Muscle of leg (tissue), 11 donors: Measurements from ENCODE around the gene ETFDH. TPM values are rescaled to one million over a fixed set of nuclear protein-coding genes. Genes with fewer than 3 reads are reported as not detected.
"Not testable (repeated sequence)": the region's sequence is repeated elsewhere in the genome, so short reads cannot be mapped to it uniquely, and the experiment has no call there.

Experiments used
- DNase-seq: peaks from one replicate; pipeline ENCODE4 v3.0.0; 2013
- H3K27ac ChIP-seq: one replicate; pipeline ENCODE4 v1.5.1; 2013; ENCODE audit warnings: mild to moderate bottlenecking, low read length, control low read depth
- H3K27me3 ChIP-seq: one replicate; pipeline ENCODE4 v1.6.1; 2013; ENCODE audit warnings: low read length; ENCODE audit not compliant: control insufficient read depth, insufficient read depth
- H3K36me3 ChIP-seq: one replicate; pipeline ENCODE4 v1.6.1; 2013; ENCODE audit warnings: low read length; ENCODE audit not compliant: control insufficient read depth, insufficient read depth
- H3K4me1 ChIP-seq: one replicate; pipeline ENCODE4 v1.6.1; 2013; ENCODE audit warnings: low read length; ENCODE audit not compliant: control insufficient read depth, insufficient read depth
- H3K4me3 ChIP-seq: one replicate; pipeline ENCODE4 v1.5.1; 2013; ENCODE audit warnings: low read length, control low read depth
- H3K9me3 ChIP-seq: replicated peaks from 2 replicates; pipeline ENCODE4 v1.6.1; 2013; ENCODE audit warnings: low read depth, low read length; ENCODE audit not compliant: control insufficient read depth
- WGBS: methylation state at CpG from one replicate; pipeline ENCODE4 v1.1.5; 2013; ENCODE audit warnings: missing lambda C conversion rate; ENCODE audit not compliant: insufficient coverage; 5-methylcytosine and 5-hydroxymethylcytosine counted together
- polyA plus RNA-seq, 8 donors: library from polyadenylated mRNA; unstranded; fragments of 120-200 nt; gene quantifications; one replicate each; pipeline versions ENCODE4 v1.2.1 to v1.2.3, GENCODE V29; 2013; ENCODE audit warnings: inconsistent platforms in 1 of 8, low replicate concordance in 1 of 8; ENCODE audit not compliant: insufficient read length in 8 of 8, insufficient read depth in 1 of 8
- total RNA-seq: library from RNA; stranded (reverse); fragments of 120-200 nt; gene quantifications from one replicate; pipeline ENCODE4 v1.2.4, GENCODE V29; 2013

ETFDH gene
- total and polyA plus RNA-seq, 9 donors: 16.5 to 26.6 (median 19.8) TPM

DNA sequence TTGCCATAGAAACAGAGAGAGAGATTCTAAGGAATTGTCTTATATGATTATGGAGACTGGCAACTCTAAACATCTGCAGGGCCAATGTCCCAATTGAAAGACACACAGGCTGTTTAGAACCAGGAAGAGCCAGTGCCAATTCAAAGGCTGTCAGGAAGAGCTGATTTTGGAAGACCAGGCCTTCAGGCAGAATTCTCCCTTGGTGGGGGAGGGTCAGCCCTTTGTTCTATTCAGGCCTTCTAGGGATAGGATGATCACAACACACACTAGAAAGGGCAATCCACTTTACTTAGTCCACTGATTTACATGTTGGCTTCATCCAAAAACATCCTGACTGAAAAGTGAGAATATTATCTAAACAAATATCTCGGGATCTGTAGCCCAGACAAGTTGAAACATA is 15.7 kb upstream of the ETFDH start:
- no peaks in the 10 kb centered on the region for H3K36me3 ChIP-seq
- no peak overlapping the region for H3K4me3 ChIP-seq
- WGBS: no CpG with 5 or more reads among the region's 1 CpG
- H3K27ac ChIP-seq: no peak overlapping the region
- no peaks in the 10 kb centered on the region for H3K9me3 ChIP-seq
- DNase-seq: no peak
- H3K4me1 ChIP-seq: no peaks in the 10 kb centered on the region
- H3K27me3 ChIP-seq: no peaks in the 10 kb centered on the region

DNA sequence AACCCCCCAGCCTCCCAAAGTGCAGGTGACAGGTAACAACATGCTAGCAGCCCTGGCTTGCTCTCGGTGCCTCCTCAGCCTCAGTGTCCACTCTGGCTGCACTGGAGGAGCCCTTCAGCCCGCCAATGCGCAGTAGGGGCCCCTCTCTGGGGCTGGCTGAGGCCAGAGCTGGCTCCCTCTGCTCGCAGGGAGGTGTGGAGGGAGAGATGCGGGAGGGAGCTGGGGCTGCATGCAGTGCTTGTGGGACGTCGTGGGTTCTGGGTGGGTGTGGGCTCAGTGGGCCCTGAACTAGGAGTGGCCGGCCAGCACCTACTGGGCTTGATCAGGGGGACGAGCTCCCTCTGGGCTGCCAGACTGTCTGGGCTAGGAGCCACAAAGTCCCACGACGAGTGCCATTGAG is 14.8 kb upstream of the ETFDH start:
- Histone ChIP-seq H3K9me3 (no peaks in the 10 kb centered on the region), H3K36me3 (no peaks in the 10 kb centered on the region), H3K27me3 (no peaks in the 10 kb centered on the region), H3K27ac (no peak overlapping the region), H3K4me1 (no peaks in the 10 kb centered on the region), H3K4me3 (no peak overlapping the region)
- DNase-seq: no peak
- 84% methylated on average over 10 of the region's 11 CpGs for WGBS

DNA sequence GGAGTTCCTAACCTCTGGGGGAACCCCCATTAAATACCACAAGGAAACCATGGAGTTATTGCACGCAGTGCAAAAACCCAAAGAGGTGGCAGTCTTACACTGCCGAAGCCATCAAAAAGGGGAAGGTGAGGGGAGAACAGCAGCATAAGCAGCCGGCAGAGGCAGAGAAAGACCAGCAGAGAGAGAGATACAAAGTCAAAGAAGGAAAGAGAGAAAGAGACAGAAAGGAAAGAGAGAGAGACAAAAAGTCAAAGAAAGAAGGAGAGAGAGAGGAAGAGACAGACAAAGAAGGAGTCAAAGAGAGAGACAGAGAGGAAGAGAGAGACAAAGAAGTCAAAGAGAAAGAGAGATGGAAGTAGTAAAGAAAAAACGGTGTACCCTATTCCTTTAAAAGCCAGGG is 8.8 kb upstream of the ETFDH start:
- not testable (repeated sequence) for H3K27ac ChIP-seq, DNase-seq, H3K27me3 ChIP-seq, H3K4me3 ChIP-seq, H3K9me3 ChIP-seq, H3K4me1 ChIP-seq
- H3K36me3 ChIP-seq: peaks cover 10% of the 10 kb centered on the region
- WGBS: 75% methylated on average over 1 of the region's 4 CpGs

DNA sequence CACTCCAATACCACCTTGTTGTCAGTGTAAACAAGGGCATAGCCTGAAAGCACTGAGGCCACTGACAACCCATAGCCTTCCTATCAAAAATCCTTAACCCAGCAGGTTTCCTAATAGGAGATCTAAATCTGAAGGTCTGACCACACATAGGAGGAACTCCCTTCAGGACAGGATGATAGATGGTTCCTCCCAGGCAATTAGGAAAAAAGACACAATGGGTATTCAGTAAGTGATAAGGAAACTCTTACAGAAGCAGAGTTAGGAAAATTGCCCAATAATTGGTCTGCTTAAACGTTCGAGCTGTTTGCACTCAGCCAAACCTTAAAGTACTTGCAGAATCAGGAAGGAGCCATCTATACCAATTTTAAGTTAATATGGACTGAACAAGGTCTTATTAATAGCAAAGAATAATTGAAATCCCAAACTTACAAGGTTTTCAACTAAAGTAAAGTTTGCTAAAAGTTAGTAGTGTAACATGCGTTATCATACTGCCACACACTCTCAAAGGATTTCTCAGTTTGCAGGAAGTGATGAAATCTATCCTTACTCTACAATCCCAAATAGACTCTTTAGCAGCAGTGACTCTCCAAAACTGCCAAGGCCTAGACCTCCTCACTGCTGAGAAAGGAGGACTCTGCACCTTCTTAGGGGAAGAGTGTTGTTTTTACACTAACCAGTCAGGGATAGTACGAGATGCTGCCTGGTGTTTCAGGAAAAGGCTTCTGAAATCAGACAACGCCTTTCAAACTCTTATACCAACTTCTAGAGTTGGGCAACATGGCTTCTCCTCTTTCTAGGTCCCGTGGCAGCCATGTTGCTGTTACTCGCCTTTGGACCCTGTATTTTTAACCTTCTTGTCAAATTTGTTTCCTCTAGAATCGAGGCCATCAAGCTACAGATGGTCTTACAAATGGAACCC is 8.1 kb upstream of the ETFDH start:
- not testable (repeated sequence) for H3K9me3 ChIP-seq, DNase-seq, H3K4me1 ChIP-seq, H3K27ac ChIP-seq, H3K27me3 ChIP-seq, H3K4me3 ChIP-seq
- WGBS: 97% methylated on average over 4 of the region's 8 CpGs
- peaks cover 10% of the 10 kb centered on the region for H3K36me3 ChIP-seq

DNA sequence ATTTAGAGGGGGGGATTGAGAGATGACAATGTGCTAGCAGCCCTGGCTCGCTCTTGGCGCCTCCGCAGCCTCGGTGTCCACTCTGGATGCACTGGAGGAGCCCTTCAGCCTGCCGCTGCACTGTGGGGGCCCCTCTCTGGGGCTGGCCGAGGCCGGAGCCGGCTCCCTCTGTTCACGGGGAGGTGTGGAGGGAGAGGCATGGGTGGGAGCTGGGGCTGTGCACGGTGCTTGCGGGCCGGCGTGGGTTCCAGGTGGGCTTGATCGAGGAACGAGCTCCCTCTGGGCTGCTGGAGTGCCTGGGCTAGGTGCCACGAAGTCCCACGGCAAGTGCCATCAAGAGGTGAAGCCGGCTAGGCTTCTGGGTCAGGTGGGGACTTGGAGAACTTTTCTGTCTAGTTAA is 7.3 kb upstream of the ETFDH start:
- H3K4me1 ChIP-seq: no peaks in the 10 kb centered on the region
- H3K36me3 ChIP-seq: peaks cover 10% of the 10 kb centered on the region
- H3K27me3 ChIP-seq: no peaks in the 10 kb centered on the region
- H3K4me3 ChIP-seq: no peak overlapping the region
- DNase-seq: no peak
- 94% methylated on average over 15 of the region's 18 CpGs for WGBS
- H3K9me3 ChIP-seq: no peaks in the 10 kb centered on the region
- no peak overlapping the region for H3K27ac ChIP-seq

DNA sequence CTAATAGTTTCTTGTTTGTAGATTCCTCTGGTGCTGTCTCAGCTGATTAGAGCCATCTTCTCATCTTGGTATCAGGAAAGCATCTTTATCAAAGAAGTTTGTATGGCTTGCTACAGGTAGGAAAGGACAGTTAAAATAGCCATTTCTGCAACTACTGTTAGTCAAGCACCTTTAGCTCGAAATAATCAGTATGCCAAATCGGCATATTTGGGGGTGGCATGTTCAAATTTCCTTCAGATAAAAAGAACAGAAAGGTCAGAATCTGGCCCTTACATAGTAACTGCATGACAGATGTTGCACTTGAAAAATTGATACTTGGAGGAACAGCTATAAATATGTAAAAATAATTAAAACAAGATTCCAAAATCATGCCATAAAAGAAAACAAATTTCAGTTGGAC is 5.2 kb upstream of the ETFDH start:
- H3K4me1 ChIP-seq: peaks cover 2% of the 10 kb centered on the region
- no peaks in the 10 kb centered on the region for H3K27me3 ChIP-seq
- no peak overlapping the region for H3K27ac ChIP-seq
- H3K9me3 ChIP-seq: no peaks in the 10 kb centered on the region
- DNase-seq: no peak
- H3K36me3 ChIP-seq: peaks cover 10% of the 10 kb centered on the region
- no CpG with 5 or more reads among the region's 2 CpGs for WGBS
- H3K4me3 ChIP-seq: no peak overlapping the region

DNA sequence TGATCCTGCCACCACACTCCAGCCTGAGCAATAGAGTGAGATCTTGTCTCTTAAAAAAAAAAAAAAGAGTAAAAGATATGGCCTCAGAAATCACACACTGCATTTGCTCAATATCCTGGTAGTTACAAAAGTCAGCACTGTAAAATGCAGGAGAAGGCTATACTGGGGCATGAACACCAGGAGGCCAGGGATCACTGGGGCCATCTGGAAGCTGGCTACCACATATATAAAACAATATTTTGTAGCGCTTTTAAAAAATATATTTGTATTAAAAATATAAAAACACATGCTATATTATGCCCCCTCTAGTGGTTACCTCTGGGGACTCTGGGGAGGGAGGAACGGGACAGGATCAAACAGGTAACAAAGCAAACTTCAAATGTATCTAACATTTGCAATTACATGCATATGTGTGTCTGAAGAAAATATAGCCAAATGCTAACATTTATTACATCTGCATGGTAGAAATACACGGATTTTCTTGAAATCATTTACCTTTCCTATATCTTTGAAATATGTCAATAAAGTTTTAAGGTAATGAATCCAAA is 4.4 kb upstream of the ETFDH start:
- H3K27ac ChIP-seq: no peak overlapping the region
- no peaks in the 10 kb centered on the region for H3K9me3 ChIP-seq
- peaks cover 10% of the 10 kb centered on the region for H3K36me3 ChIP-seq
- no peak overlapping the region for H3K4me3 ChIP-seq
- H3K4me1 ChIP-seq: peaks cover 5% of the 10 kb centered on the region
- H3K27me3 ChIP-seq: no peaks in the 10 kb centered on the region
- no peak for DNase-seq
- no CpG with 5 or more reads among the region's 3 CpGs for WGBS

DNA sequence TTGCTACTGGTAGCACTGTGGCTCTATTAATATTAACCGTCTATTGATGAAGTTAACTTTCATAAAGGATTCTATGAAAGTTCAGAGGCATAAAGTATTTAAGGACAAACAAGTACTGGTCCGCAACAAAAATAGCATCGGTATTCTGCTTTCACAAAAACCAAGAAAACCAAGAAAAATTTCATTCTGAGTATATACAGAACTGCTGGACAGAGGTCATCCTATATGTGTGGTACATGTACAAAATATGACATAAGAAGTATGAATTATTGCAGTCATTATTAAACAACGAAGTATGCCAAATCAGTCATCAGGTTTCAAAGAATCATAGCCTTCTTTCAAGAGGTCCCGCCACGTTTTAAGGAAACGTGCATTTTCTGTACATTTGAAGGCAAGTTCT is 2.8 kb upstream of the ETFDH start:
- Histone ChIP-seq H3K27me3 (no peaks in the 10 kb centered on the region), H3K36me3 (peaks cover 10% of the 10 kb centered on the region), H3K4me3 (no peak overlapping the region), H3K27ac (no peak overlapping the region), H3K9me3 (no peaks in the 10 kb centered on the region), H3K4me1 (peaks cover 9% of the 10 kb centered on the region)
- DNase-seq: no peak
- 67% methylated on average over 3 of the region's 7 CpGs for WGBS

DNA sequence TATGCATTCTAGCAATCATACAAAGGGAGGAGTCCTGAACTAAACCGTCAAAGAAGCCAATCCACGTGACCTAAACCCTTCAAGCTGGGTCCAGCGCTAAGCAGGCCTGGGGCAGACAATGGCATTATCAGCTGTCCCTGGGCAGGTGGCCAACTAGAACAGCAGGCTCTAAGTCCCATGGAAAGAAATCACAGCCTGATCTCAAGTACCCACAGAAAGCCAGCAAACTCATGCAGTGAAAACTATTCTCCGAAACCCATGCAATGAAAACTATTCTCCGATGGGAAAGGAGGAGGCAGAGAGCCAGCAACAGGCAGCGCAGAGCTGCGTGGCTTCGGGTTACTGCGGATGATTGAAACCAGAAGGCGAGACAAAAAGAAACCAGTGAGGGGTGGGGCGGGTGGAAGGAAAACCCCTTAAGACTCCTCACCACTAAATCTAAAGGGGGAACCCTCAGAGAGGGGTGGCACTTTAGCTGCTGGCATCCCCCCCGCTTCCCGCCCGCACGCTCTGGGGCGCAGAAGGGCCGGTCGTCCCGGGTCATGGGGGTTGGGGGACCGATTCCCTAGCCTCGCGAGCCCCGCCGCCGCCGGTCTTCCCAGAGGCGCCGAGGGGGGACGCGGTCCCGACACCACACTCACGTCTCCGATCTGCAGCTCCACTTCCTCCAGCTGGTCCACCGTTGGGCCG is 976 bp upstream of the ETFDH start:
- Histone ChIP-seq H3K27ac (peak overlapping the region; percentile 99), H3K4me3 (peak overlapping the region; percentile 95), H3K4me1 (peaks cover 9% of the 10 kb centered on the region), H3K9me3 (no peaks in the 10 kb centered on the region), H3K27me3 (no peaks in the 10 kb centered on the region), H3K36me3 (no peaks in the 10 kb centered on the region)
- WGBS: 0% methylated on average over 26 of the region's 35 CpGs
- peak; percentile 93 for DNase-seq

DNA sequence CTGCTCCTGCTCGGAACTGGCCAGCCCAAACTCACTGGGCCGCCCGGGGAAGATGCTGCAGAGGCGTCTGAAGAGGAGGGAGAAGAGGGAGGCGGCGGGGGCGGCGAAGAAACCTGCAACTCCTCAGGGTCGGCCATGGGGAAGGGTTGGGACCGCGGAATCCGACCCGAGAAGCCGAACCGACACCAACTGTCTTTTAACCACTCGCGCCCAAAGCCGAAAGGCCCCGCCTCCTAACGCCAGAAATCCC is 506 bp upstream of the ETFDH start, which contains the start of gene C4orf46:
TSS of gene C4orf46 (minus strand) at position 223 of the 250 bp plus-strand sequence. CDS start at position 137, 86 bp downstream.
- WGBS: under 1% methylated on average over 20 of the region's 20 CpGs
- Histone ChIP-seq H3K4me3 (peak within 1 kb of the TSS; percentile 95), H3K4me1 (peaks cover 9% of the 10 kb centered on the region), H3K9me3 (no peaks in the 10 kb centered on the region), H3K36me3 (no peaks in the 10 kb centered on the region), H3K27me3 (no peaks in the 10 kb centered on the region), H3K27ac (peak within 1 kb of the TSS; percentile 99)
- DNase-seq: no peak
